Mucosa of descending colon (tissue), 3 donors: ENCODE measurements around the gene ADAM21. TPM values are rescaled to one million over a fixed set of nuclear protein-coding genes. Genes with fewer than 3 reads are reported as not detected.
"Not testable (repeated sequence)": the region's sequence is repeated elsewhere in the genome, so short reads cannot be mapped to it uniquely, and the experiment has no call there.

Experiments
- ATAC-seq: fragments of 200-7000 bp; cut with Tn5 transposase; one replicate; pipeline ENCODE4 v1.9.1; 2020; ENCODE audit warnings: mild to moderate bottlenecking, moderate library complexity
- DNase-seq, 3 donors: peaks; one replicate each; pipeline ENCODE4 v3.0.0-alpha.2; 2020
- H3K36me3 ChIP-seq: fragments of 200-600 bp; one replicate; pipeline ENCODE4 v1.8.0; 2021; ENCODE audit warnings: low read depth, mild to moderate bottlenecking
- H3K4me1 ChIP-seq: fragments of 200-600 bp; one replicate; pipeline ENCODE4 v1.8.0; 2021; ENCODE audit warnings: low read depth, mild to moderate bottlenecking
- H3K4me3 ChIP-seq: fragments of 200-600 bp; one replicate; pipeline ENCODE4 v1.8.0; 2021; ENCODE audit warnings: mild to moderate bottlenecking
- H3K9me3 ChIP-seq: fragments of 200-600 bp; one replicate; pipeline ENCODE4 v1.8.0; 2021; ENCODE audit warnings: mild to moderate bottlenecking
- intact Hi-C, 2 donors: fragments of 100-400 bp; cut with DNase I in 1 of 2; cut with micrococcal nuclease in 1 of 2; formaldehyde crosslinking; loops; one replicate each; pipeline versions ENCODE4 v1.11.0 to v1.11.1; 2022; cut with DNase I, micrococcal nuclease
- total RNA-seq, 3 donors: library from RNA; stranded (reverse); fragmentation: NEBNext Ultra II Directional in 2 of 3; extraction: Animal tissue kit (Norgen Biotek cat#: 25700) in 2 of 3; gene quantifications; one replicate each; pipeline versions ENCODE4 v1.2.1 to v1.2.4, GENCODE V29; 2021 to 2023
- TF ChIP-seq, protein P1 (sequence below): fragments of 200-600 bp; IDR thresholded peaks from one replicate; pipeline ENCODE4 v1.8.0; 2022; ENCODE audit warnings: antibody characterized with exemption, mild to moderate bottlenecking
- donor health status: DM: no; HTN: no; CAD: no; lungs with moderate emphysema.
- donor health status: DM: no; HTN: no; CAD: no.
- donor health status: DM: no; HTN: yes; CAD: no.

ADAM21 gene
- total RNA-seq, 3 donors from 2014 or later = 0.10 TPM; not detected in 2

DNA sequence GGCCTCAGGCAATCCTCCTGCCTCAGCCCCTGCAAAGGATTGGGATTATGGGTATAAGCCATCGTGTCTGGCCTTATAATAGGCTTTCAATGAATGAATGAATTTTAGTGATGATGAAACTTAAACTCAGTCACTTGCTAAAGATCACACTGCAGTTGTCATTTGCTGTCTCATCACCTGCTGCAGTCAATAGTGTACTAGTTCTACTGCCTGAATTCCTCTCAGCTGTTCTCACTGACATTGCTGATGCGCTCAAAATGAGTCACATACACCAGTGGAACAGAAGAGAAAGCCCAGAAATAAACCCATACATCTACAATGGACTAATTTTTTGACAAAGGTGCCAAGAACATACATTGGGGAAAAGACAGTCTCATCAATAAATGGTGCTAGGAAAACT, 29.4 kb upstream of the ADAM21 start:
- H3K9me3 ChIP-seq = no peaks in the 10 kb centered on the region
- no peaks in the 10 kb centered on the region for H3K36me3 ChIP-seq
- no peak for ATAC-seq
- intact Hi-C loops = no loop called here
- no peak overlapping the region for H3K4me3 ChIP-seq
- no peaks in the 10 kb centered on the region for H3K4me1 ChIP-seq
- TF ChIP-seq, protein P1, sequence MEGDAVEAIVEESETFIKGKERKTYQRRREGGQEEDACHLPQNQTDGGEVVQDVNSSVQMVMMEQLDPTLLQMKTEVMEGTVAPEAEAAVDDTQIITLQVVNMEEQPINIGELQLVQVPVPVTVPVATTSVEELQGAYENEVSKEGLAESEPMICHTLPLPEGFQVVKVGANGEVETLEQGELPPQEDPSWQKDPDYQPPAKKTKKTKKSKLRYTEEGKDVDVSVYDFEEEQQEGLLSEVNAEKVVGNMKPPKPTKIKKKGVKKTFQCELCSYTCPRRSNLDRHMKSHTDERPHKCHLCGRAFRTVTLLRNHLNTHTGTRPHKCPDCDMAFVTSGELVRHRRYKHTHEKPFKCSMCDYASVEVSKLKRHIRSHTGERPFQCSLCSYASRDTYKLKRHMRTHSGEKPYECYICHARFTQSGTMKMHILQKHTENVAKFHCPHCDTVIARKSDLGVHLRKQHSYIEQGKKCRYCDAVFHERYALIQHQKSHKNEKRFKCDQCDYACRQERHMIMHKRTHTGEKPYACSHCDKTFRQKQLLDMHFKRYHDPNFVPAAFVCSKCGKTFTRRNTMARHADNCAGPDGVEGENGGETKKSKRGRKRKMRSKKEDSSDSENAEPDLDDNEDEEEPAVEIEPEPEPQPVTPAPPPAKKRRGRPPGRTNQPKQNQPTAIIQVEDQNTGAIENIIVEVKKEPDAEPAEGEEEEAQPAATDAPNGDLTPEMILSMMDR = no peak
- no peak for DNase-seq

DNA sequence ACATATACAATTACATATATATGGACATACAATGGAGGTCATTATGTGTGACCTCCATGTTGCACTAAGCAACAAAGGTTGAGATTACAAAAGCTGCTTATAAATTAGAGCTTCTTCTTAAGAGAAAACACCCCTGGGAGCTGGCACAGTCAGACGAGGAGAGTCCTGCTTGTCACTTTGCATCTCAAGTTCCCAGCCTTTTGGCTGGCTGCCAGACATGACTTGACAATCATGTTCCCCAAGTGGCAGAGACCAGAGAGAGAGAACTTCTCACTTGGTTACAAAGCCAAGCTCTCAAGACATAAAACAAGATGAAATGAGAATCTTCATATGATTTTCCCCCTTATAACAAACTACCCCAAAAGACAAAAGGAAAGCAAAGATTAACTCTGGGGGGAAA, 26.6 kb upstream of the ADAM21 start:
- DNase-seq (no peak), ATAC-seq (no peak)
- TF ChIP-seq, protein P1 = no peak

DNA sequence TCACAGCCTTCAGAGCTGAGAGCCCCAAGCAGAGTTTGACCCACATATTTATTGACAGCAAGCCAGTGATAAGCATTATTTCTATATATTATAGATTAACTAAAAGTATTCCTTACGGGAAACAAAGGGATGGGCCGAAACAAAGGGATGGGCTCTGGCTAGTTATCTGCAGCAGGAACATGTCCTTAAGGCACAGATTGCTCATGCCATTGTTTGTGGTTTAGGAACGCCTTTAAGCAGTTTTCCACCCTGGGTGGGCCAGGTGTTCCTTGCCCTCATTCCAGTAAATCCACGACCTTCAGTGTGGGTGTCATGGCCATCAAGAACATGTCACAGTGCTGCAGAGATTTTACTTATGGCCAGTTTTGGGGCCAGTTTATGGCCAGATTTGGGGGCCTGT, 25.4 kb upstream of the ADAM21 start:
- H3K36me3 ChIP-seq, ATAC-seq, H3K4me3 ChIP-seq, H3K4me1 ChIP-seq, intact Hi-C loops, DNase-seq: not testable (repeated sequence)
- peaks cover 11% of the 10 kb centered on the region for H3K9me3 ChIP-seq

More for the DNA sequence above, 26.6 kb upstream of the ADAM21 start:
- H3K36me3 ChIP-seq = no peaks in the 10 kb centered on the region
- H3K9me3 ChIP-seq = no peaks in the 10 kb centered on the region
- intact Hi-C loops = no loop called here
- no peak overlapping the region for H3K4me3 ChIP-seq
- H3K4me1 ChIP-seq = no peaks in the 10 kb centered on the region

DNA sequence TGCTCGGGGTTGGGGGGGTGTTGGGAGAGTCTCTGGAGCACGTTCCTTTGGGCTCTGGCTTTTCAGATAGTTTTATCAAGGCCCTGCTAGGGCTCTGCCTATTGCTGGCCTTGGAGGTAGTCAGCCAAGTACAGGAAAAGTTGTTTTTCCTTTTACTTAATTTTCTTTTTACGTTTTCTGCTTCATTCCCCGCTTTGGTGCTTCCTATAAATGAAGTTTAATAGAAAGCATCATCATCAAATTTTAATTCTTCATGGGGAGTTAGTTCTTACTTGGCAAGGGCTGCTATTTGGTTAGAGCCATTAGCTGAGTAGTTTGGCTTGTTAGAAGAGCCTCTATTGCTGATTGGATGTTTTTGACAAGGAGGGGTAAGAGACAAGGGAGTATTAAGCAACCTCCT, 15.1 kb upstream of the ADAM21 start:
- DNase-seq = no peak
- TF ChIP-seq, protein P1 = no peak
- H3K9me3 ChIP-seq = peaks cover 33% of the 10 kb centered on the region
- no peaks in the 10 kb centered on the region for H3K36me3 ChIP-seq
- intact Hi-C loops = no loop called here
- H3K4me3 ChIP-seq = no peak overlapping the region
- H3K4me1 ChIP-seq = no peaks in the 10 kb centered on the region
- no peak for ATAC-seq

DNA sequence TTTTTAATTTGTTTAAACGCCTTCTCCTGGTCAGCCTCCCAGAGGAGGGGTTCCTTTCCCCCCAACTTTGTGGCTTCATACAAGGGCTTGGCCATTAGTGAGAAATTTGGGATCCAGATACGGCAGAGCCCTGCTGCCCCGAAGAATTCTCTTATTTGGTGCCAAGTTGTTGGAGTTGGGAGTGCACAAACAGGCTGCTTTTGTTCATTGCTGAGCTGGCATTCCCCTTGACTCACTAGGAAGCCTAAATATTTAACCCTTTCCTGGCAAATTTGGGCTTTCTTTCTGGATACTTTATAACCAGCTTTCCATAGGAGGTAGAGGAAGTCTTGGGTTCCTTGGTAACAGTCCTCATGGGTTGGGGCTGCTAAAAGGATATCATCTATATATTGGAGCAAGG, 10.3 kb upstream of the ADAM21 start:
- DNase-seq = no peak
- Histone ChIP-seq H3K9me3 (peaks cover 51% of the 10 kb centered on the region), H3K4me3 (no peak overlapping the region), H3K4me1 (no peaks in the 10 kb centered on the region), H3K36me3 (no peaks in the 10 kb centered on the region)
- intact Hi-C loops = no loop called here
- ATAC-seq = no peak
- TF ChIP-seq, protein P1 = no peak

DNA sequence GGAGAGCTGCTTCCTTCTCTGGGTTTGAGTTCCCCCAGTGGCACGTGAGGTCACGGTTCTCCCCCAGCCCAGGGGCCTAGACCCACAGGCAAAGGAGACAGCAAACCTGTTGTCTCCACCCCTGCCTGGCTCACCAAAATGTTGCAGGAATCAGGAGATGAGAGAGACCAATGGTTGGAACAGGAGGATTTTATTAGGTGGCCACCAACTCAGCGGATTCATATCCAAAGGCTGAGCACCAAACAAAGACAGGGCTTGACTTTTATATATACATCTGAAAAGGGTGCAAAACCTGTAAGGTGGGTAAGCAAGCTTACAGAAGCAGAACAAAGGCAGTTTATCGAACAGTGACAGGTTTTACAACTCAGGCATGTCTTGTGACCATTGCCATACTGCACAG, 9.2 kb upstream of the ADAM21 start:
- TF ChIP-seq, protein P1 = no peak
- DNase-seq (no peak), ATAC-seq (no peak)
- Histone ChIP-seq H3K4me1 (no peaks in the 10 kb centered on the region), H3K9me3 (peaks cover 42% of the 10 kb centered on the region), H3K36me3 (no peaks in the 10 kb centered on the region), H3K4me3 (no peak overlapping the region)
- intact Hi-C loops = no loop called here
